Colon (tissue), 2 donors: ENCODE results near the gene CDKAL1.
"Not testable (repeated sequence)": the region's sequence is repeated elsewhere in the genome, so short reads cannot be mapped to it uniquely, and the experiment has no call there.

Experiments used
- FAIRE-seq: peaks from 2 replicates; lab custom pipeline; 2012; peaks lifted over from hg19 to GRCh38; lab: Jason Lieb, UNC
- donor health status: control.
- donor health status: control.

Gene CDKAL1

DNA sequence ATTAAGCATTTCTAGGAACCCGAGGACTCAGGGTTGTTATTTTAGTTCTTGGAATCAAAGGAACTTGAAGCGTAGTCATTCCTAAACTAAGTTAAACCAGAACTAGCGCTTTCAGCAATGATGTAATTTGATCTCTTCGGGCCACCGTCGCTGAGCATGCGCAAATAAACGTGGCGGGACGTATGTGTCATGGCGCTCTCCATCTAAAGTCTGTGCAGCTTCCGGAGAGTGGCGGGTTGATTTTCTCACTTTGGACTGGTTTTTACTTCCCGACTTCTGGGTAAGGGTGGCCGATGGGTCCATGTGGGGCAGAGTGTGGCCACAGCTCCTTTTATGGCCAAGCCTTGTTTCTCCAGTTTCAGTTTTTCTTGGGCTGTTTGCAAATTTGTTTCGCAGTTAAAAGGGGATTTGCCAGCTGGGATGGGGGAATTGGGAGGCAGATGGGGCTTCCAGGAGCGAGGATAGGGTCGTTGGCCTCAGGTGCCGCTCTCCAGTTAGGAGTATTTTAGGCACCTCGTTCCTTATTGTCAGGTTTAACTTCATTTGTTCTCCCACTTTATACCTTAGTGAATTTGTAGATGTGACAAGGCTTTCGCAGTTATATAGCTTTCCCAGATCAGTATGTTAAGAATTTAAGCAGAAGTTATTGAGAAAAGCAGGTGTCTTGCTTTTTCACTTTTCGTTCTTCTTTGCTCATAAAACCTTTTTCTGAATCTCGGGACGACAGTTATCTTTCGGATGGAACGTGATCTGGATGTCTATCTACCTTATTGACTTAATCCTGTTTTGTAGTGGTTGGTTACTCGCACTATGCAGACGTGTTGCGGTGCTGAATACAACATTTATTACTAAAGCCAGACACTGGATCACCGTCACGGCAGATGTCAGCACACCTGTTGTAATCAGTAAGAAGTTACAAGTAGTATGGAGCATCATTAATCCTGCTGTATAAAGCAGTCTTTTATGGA lies at the start of gene CDKAL1:
TSS of gene CDKAL1 (plus strand) at position 163 of the 968 bp plus-strand sequence. CDS start 11,894 bp downstream, outside the sequence.
- FAIRE-seq, result peak; percentile 60

DNA sequence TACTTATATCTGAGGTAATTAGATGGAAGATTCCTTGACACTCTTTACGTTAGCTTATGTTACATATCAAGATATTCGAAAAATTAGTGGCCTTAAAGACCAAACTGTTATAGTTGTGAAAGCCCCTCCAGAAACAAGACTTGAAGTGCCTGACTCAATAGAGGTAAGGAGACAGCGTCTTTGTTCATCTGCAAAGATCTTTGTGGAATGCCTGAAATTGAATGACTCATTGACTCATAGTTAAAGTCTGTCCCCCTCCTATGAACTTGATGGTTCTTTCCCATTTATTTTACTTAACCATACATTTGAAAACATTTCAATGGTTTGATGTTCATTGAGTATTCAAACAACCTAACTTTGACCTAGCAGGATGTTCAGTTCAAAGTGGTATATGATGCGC lies 47.6 kb upstream of the CDKAL1 start:
- FAIRE-seq, result no peak

DNA sequence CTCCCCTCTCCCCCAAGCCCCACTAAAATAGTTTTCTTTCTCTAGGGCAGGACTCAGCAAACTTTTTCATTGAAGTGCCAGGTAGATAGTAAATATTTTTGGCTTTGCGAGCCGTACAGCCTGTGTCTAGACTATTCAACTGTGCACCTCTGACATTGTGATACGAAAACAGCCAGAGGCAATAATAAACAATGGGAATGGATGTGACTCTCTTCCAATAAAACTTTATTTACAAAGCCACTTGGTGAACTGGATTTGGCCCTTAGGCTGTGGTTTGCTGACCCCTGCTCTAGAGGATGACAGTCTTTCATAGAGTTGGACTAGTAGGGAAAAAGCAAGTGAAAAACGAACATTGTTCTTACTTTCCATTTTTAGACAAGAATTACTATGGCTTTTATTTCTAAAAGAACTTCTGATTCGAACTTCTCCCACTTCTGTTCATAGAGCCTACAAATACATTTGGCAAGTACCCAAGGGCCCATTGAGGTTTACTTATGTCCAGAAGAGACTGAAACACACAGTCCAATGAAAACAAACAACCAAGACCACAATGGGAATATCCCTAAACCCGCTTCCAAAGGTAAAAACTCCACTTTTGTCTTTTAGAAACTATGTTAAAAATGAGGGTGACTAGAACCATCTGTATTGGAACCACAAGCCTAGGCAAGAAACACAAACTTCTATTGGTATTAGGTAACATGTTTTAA lies 46.4 kb upstream of the CDKAL1 start:
- FAIRE-seq, result no peak

DNA sequence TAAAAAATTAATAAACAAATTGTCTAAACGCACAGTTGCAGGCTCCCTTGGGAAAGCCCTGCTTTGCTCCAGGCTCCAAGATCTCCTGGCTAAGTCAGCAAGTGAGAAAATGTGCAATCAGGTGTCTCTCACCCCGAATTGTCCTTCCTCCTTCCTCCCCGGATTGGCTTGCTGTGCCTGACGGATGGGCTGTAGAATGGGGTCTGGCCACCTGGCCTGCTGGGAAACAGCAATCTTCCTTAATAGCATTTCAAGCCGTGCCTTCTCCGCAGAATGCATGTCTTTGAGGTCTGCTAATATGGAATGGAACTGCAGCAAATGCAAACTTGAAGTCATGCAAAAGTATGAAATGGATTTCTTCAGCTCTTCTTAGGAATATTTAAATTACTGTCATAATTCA lies 43.7 kb upstream of the CDKAL1 start:
- no peak for FAIRE-seq

DNA sequence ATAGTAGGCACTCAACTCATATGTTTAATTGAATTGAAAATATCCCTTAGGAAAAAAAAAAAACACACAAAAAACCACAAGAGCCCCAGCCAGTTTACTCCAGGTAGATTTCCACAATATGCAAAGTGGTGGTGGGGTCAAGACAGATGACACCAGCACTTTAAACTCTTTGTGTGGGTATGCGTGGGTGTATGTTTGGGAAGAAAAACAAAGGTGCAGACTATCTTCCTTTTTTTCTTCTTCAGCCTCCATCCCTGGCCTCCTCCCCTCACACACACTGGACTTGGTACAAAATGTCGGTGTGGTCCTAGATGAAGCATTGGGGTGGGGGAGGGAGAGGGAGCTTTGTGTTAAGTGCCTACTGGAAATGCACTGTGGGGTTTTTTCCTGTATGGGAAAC lies 42.2 kb upstream of the CDKAL1 start:
- FAIRE-seq, result no peak

DNA sequence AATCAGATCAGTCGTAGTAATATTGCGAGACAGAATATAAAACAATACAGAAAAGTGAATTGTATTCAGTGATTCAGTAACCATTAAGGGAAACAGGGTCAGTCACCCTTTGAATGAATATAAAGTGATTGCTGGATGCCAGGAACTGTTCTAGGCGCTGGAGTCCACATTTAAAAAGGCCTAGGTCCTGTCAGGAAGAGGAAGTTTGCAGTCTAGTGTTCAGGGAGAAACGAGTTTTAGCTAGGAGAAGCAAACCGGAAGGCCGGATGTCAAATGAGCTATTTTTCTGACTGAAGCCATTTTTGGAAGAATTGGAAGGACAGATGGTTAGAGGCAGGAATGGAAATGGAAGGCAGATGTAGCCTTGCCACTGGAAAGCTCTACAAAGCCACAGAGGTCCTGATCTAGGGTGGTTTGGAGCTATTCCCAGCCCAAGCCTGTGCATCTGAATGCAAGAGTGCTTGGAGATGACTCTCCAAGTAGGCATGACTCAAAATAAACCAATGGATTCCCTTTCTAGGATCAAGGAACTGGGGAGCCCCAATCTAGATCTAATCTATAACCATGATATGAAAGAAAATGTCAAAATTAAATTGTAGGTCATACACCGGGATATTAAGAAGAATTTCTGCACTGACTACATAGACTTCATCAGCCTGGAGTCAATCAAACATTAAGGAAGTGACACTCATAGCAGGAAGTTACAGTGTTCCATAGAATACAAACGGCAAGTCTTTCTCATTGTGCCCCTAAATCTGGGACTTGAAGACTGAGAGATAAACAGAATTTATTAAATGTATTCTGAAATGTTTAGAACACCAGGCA lies 36.8 kb upstream of the CDKAL1 start:
- FAIRE-seq, result no peak

DNA sequence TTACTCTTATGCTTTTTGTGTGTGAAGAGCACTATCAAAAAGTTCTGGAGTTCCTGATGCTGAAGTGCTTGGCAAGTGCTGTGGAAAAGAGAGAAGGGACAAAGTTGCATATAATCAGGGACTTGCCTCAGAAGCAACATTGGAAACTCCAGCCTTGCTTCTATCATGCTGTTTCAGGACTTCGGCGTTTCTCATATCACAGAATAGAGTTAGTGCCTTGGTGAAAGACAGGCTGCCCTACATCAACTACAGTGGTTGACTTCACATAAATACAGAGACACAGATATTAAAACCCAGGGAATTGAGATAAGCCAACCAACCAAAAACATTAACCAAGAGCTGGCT lies 36.2 kb upstream of the CDKAL1 start:
- no peak for FAIRE-seq

DNA sequence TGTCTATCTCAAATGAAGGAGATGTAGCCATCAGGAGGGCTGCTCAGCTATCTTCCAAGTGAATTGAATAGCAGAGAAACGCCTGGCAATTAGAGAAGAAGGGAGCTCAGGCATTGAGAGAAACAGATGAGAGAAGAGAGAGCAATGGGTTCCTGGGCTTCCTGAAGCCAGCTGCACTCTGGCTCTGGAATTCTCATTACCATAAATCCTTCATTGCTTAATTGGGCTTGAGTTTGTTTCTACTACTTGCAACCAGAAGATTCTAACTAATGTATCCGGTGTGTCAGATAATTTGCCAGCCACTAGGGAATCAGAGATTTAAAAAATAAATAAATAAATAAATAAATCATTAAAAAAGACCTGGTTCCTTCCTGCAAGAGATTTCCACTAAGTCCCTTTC lies 25.0 kb upstream of the CDKAL1 start:
- FAIRE-seq, result no peak

DNA sequence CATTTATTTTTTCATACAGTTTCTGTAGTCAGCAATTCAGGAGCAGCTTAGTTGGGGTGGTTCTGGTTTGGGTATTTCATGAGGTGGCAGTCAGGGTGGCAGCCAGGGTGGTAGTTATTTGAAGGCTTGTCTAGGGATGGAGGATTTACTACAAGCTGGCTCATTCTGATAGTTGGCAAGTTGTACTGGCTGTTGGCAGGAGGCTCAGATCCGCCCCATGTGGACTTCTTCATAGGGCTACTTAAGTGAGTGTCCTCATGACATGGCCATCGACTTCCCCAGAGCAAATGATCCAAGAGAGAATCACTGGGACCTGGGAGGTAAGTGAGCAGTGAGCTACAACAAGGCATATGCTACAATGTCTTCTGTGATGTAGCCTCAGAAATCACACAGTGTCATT lies 22.4 kb upstream of the CDKAL1 start:
- no peak for FAIRE-seq

DNA sequence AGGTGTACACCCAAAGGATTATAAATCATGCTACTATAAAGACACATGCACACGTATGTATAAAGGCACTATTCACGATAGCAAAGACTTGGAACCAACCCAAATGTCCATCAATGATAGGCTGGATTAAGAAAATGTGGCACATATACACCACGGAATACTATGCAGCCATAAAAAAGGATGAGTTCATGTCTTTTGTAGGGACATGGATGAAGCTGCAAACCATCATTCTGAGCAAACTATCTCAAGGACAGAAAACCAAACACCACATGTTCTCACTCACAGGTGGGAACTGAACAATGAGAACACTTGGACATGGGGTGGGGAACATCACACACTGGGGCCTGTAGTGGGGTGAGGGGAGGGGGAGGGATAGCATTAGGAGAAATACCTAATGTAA lies 9.0 kb upstream of the CDKAL1 start:
- FAIRE-seq, result not testable (repeated sequence)

DNA sequence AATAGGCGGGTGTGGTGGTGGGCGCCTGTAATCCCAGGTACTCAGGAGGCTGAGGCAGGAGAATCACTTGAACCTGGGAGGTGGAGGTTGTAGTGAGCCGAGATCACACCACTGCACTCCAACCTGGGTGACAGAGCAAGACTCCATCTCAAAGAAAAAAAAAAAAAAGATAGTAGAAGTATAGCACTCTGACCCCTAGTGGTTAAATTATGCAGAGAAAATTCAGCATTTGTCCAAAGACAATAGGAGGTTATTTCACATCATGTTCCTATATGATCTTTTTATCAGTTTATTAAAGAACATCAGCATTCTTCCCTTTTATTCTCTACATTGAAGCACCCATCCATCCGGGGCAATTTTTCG lies 5.2 kb upstream of the CDKAL1 start:
- FAIRE-seq, result not testable (repeated sequence)

DNA sequence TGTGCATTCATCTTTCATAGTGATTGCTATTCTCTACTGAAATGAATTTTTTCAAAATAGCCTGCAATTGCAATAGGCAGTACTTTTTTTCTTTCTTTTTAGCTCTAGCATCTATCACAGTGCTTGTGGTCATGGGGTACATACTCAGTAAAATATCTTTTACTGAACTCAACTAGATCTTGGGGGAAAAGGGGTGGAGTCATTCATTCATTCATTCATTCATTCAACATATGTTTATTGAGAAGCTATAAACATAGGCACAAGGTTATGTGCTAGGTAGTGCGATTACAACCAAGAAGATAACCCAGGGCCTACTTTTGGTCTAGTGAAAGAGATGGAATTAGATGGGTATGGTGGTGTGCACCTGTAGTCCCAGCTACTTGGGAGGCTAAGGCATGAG lies 1.4 kb upstream of the CDKAL1 start:
- no peak for FAIRE-seq

DNA sequence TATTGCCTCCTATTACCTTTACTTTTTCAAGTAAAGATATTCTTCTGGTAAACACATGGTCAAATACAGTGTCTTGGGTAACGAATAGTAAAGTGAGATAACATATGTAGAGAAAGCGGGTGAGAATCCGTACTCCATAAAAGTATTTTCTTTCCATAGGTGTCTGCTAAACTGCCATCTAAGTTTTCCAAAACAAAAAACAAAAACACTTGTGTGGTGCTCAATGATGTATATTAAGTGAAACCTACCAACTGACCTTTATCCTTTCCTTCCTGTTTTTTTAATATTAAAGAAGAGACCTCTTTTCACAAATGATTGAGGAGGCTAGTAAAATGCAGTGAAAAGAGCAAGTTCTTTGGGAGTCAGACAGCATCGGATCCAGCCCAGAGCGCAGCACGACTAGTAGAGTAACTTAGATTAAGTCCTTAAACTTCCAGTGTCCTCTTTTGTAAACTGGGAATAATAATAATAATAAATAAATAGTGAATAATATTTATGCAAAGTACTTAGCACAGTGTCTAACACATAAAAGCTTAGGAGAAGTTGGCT lies 437 bp upstream of the CDKAL1 start:
- FAIRE-seq, result no peak

DNA sequence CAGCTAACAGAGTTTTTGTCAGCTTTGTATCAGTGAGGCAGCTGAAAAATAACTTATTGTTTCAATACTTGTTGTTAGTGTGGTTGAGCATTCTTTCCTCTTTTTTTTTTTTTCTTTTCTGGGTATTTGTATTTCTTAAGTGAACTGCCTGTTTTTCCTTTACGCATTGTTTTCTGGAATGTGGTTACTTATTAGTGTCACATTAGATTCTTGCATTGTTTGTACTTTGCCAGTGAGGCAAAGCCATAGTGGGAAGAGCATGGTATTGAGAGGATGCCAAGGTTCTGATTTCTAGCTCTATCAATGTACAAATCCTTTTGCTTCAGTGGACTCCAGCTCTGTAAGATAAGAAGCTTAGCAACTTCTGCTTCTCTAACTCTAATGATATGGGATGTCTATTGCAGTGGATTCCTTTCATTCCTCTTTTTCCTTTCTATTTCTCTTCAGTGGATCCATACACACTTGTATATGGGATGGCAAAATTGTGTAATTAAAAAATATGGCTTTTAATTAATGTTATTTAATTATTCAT lies 3.9 kb downstream of the CDKAL1 start:
- no peak for FAIRE-seq

DNA sequence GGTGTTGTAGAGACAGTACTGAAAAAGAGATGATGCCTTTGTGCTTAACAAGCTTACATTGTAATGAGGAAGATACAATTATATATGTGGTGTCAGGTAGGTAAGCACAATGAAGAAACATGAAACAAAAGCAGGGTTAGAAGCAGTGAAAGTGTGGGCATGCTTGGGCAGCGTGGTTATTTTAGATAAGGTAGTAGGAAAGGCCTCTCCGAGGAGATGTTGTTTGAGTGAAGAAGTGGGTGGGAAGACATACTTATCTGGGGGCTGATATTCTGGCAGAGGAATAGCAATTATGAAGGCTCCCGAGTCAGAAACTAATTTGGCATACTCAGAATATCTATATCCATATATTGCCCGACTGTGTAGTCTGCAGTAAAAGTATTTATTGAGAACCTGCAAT lies 4.7 kb downstream of the CDKAL1 start:
- FAIRE-seq, result no peak

DNA sequence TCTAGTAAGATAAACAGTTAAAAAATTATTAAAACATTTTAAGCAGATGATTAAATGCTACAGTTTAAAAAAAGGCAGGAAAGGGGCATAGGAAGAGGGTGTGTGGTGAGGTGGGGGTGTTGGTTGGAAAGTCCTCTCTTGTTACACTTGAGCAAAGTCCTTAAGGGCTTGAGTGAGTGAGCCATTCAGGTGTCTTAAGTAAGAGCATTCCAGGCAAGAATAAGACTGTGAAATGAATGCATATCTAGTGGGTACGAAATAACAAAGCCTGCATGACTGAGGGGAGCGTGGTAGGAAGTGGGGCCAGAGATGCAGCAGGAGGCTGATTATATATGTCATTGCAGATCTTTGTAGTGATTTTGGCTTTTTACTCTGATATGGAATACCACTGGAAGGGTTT lies 5.1 kb downstream of the CDKAL1 start:
- no peak for FAIRE-seq

DNA sequence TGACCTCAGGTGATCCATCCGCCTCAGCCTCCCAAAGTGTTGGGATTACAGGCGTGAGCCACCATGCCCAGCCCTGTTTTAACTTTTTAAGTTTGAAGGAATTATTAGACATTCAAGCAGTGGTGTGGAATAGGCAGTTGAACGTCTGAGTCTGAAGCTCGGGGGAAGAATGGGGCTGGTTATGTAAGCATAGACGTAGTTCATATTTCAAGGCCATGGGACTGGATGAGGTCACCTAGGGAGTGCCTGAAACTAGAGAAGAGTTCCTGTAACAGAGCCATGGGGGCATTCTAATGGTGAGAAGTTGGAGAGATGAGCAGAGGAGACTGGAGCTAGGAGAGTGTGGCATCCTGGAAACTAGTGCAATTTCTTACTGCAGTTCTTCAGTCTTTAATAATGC lies 6.4 kb downstream of the CDKAL1 start:
- FAIRE-seq, result no peak

DNA sequence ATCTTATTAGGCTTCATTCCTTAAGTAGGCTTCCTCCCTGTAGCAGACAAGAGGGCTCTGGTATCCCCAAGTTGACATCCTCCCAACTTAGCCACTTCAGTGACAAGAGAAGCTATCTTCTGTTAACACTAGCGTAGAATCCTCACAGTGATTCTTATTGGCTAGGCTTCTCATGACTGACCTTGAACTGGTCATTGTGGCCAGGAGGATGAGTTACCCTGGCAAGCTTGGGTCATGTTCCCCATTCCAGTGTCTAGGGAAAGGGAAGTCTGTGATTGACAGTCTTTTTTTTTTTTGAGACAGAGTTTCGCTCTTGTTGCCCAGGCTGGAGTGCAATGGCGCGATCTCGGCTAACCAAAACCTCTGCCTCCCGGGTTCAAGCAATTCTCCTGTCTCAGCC lies 7.1 kb downstream of the CDKAL1 start:
- FAIRE-seq, result no peak

DNA sequence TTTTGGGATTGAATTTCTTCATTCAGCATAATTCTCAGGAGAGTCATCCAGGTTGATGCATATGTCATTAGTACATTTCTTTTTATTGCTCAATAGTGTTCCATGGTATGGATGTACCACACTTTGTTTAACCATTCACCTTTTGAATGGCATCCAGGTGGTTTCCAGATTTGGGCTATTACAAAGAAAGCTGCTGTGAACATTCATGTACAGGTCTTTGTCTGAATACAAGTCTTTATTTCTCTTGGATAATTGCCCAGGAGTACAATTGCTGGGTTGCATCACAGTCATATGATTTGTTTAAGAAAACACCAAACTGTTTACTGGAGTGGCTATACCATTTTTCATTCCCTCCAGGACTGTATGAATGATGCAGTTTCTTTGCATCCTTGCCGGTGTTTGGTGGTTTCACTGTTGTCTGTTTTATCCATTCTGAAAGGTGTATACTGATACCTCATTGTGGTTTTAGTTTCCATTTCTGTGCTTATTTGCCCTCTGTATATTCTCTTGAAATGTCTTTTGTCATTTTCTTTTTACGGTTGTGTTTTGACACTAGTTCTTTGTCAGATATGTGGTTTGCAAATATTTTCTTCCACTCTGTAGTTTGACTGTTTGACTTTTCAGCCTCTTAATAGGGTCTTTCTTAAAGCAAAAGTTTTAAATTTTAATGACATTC lies 8.8 kb downstream of the CDKAL1 start:
- no peak for FAIRE-seq

DNA sequence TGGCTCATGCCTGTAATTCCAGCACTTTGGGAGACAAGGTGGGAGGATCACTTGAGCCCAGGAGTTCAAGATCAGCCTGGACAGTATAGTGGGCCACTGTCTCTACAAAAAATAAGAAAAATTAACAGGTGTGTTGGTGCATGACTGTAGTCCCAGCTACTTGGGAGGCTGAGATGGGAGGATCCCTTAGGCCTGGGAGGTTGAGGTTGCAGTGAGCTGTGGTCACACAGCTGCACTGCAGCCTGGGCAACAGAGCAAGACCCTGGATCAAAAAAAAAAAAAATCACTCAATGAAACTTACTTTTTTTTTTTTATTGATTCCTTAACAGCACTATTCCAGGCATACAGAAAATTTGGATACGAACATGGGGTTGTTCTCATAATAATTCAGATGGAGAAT lies 14.0 kb downstream of the CDKAL1 start:
- FAIRE-seq, result no peak

DNA sequence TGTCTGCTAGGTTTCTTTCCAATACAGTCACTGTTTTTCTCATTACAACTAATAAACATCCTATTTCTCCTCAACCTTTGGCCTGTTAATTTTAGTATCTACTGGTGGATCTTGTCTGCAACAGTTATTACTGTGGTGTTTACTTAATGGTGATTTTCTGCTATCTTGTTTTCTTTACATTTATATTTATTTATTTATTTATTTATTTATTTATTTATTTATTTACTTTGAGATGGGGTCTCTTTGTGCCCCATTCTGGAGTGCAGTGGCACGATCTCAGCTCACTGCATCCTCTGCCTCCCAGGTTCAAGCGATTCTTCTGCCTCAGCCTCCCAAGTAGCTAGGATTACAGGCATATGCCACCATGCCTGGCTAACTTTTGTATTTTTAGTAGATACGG lies 15.1 kb downstream of the CDKAL1 start:
- FAIRE-seq, result not testable (repeated sequence)

DNA sequence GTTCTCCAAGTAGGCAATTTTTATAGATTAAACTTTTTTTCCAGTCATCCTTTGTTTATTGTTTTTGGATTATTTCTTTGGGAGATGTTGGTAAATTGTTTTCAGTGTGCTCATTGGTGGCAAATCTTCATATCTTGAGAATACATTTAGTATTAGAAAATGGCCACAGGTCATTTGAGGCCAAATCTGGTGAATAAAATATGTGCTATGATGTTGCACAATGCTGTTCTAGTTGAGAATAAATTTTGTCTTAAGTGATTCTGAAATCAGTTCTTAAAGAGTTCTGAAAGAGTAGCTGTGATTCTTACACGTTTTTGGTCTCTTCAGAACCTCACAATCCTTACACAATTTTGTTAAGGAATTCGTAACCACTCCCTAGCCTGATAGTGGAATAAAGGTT lies 20.1 kb downstream of the CDKAL1 start:
- no peak for FAIRE-seq
